Osteoblast (primary cell): Measurements from ENCODE around the gene FOXG1. TPM values are rescaled to one million over a fixed set of nuclear protein-coding genes. Genes with fewer than 3 reads are reported as not detected.

Source experiments
- DNase-seq: peaks from one replicate; pipeline ENCODE4 v3.0.0; 2011; ENCODE audit warnings: low spot score, mixed read lengths; ENCODE audit not compliant: insufficient read length; ENCODE audit errors: missing footprints
- H2AFZ ChIP-seq: 2 replicates; pipeline ENCODE4 v1.6.0; 2011; ENCODE audit warnings: mild to moderate bottlenecking, low read length
- H3K27ac ChIP-seq: 2 replicates; pipeline ENCODE4 v1.5.1; 2011; ENCODE audit warnings: mild to moderate bottlenecking, low read depth, low read length, moderate library complexity
- H3K27me3 ChIP-seq: 2 replicates; pipeline ENCODE4 v1.6.0; 2012; ENCODE audit warnings: mild to moderate bottlenecking, control low read depth, inconsistent platforms, low read length, moderate library complexity; ENCODE audit not compliant: insufficient read depth
- H3K36me3 ChIP-seq: 2 replicates; pipeline ENCODE4 v1.5.1; 2011; ENCODE audit warnings: mild to moderate bottlenecking, low read length, control low read depth, moderate library complexity; ENCODE audit not compliant: insufficient read depth
- H3K4me1 ChIP-seq: 2 replicates; pipeline ENCODE4 v1.5.1; 2011; ENCODE audit warnings: mild to moderate bottlenecking, low read length, control low read depth, moderate library complexity; ENCODE audit not compliant: insufficient read depth
- H3K4me2 ChIP-seq: 2 replicates; pipeline ENCODE4 v1.6.0; 2011; ENCODE audit warnings: mild to moderate bottlenecking, low read length; ENCODE audit not compliant: insufficient read depth
- H3K4me3 ChIP-seq: fragments of 200-600 bp; sonication (generic); 3 replicates; pipeline ENCODE4 v1.5.1; 2012; ENCODE audit warnings: mild to moderate bottlenecking, low read length, inconsistent platforms; ENCODE audit not compliant: insufficient read depth
- H3K79me2 ChIP-seq: 2 replicates; pipeline ENCODE4 v1.6.0; 2012; ENCODE audit warnings: mild to moderate bottlenecking, low read length, control low read depth, inconsistent platforms; ENCODE audit not compliant: insufficient read depth
- H3K9me3 ChIP-seq: 2 replicates; pipeline ENCODE4 v1.5.1; 2011; ENCODE audit warnings: low read depth, low read length, control low read depth
- H4K20me1 ChIP-seq: 2 replicates; pipeline ENCODE4 v1.6.0; 2012; ENCODE audit warnings: mild to moderate bottlenecking, low read length, control low read depth; ENCODE audit not compliant: insufficient read depth
- CTCF ChIP-seq: IDR thresholded peaks from 2 replicates; pipeline ENCODE4 v1.5.1; 2011; ENCODE audit warnings: mild to moderate bottlenecking, low read depth, low read length, moderate library complexity; ENCODE audit errors: extremely low read depth
- total RNA-seq: library from RNA; depleted of rRNA; stranded (reverse); fragments of >200 nt; gene quantifications from 2 replicates; pipeline ENCODE4 v1.2.3, GENCODE V29; 2012

The FOXG1 gene
- total RNA-seq, 1 donor, result not detected

- no peak for TF ChIP-seq CTCF
- Histone ChIP-seq H3K27ac (no peak overlapping the region), H3K36me3 (no peaks in the 10 kb centered on the region), H3K79me2 (no peaks in the 10 kb centered on the region), H3K4me3 (no peak overlapping the region), H3K9me3 (no peaks in the 10 kb centered on the region), H2AFZ (no peak overlapping the region), H3K4me2 (no peak overlapping the region), H3K4me1 (no peaks in the 10 kb centered on the region), H4K20me1 (no peaks in the 10 kb centered on the region), H3K27me3 (peaks cover 84% of the 10 kb centered on the region)
- DNase-seq, result no peak
Observed at GRCh38 chr14:28767030-28767852, 654 bp downstream of the FOXG1 start.

- Histone ChIP-seq H3K79me2 (no peaks in the 10 kb centered on the region), H2AFZ (no peak overlapping the region), H3K27ac (no peak overlapping the region), H3K36me3 (no peaks in the 10 kb centered on the region), H3K27me3 (peaks cover 83% of the 10 kb centered on the region), H3K4me1 (no peaks in the 10 kb centered on the region), H3K4me3 (no peak overlapping the region), H3K9me3 (no peaks in the 10 kb centered on the region), H3K4me2 (no peak overlapping the region), H4K20me1 (no peaks in the 10 kb centered on the region)
- no peak for DNase-seq
- no peak for TF ChIP-seq CTCF
Observed at GRCh38 chr14:28767853-28768741, 1.5 kb downstream of the FOXG1 start.

GRCh38 chr14:28769276-28769880, 2.8 kb downstream of the FOXG1 start:
- H3K4me3 ChIP-seq, result no peak overlapping the region
- H4K20me1 ChIP-seq, result no peaks in the 10 kb centered on the region
- H3K4me1 ChIP-seq, result no peaks in the 10 kb centered on the region
- H3K9me3 ChIP-seq, result no peaks in the 10 kb centered on the region
- H3K4me2 ChIP-seq, result no peak overlapping the region
- no peaks in the 10 kb centered on the region for H3K79me2 ChIP-seq
- DNase-seq, result no peak
- H3K36me3 ChIP-seq, result no peaks in the 10 kb centered on the region
- H2AFZ ChIP-seq, result no peak overlapping the region
- no peak overlapping the region for H3K27ac ChIP-seq
- no peak for TF ChIP-seq CTCF
- peaks cover 84% of the 10 kb centered on the region for H3K27me3 ChIP-seq
